HepG2 (cell line): ENCODE measurements around the gene RASSF8. TPM values are rescaled to one million over a fixed set of nuclear protein-coding genes. Genes with fewer than 3 reads are reported as not detected.

Experiments
- ATAC-seq: fragments of 200-7000 bp; cut with Tn5 transposase; 3 replicates; pipeline ENCODE4 v1.9.1; 2020; ENCODE audit warnings: mild to moderate bottlenecking, moderate library complexity
- Bru-seq: library from RNA; stranded (reverse); fragments of 400-500 nt; gene quantifications from one replicate; lab custom pipeline; 2021; lab: Mats Ljungman, UMichigan
- BruChase-seq, 2 experiments: library from RNA; stranded (reverse); fragments of 400-500 nt; gene quantifications; one replicate each; lab custom pipeline; 2021; lab: Mats Ljungman, UMichigan
- BruUV-seq: library from RNA; stranded (reverse); fragments of 400-500 nt; replicated peaks from 2 replicates; lab custom pipeline; 2021; lab: Mats Ljungman, UMichigan
- CTCF ChIA-PET: fragments of 300-600 bp; formaldehyde crosslinking; extraction: SDS; loops from one replicate; lab custom pipeline; 2021; ENCODE audit warnings: low total read pairs, inconsistent platforms, low intra/inter-chr PET ratio; lab: Yijun Ruan, JAX
- POLR2A ChIA-PET: fragments of 350-600 bp; sonication (Branson Sonifier 250); formaldehyde crosslinking; loops from one replicate; lab custom pipeline; 2020; ENCODE audit warnings: antibody characterized with exemption, inconsistent platforms; lab: Yijun Ruan, JAX
- DNase-seq: peaks from one replicate; pipeline ENCODE4 v3.0.0-alpha.2; 2015; ENCODE audit warnings: low spot score
- FAIRE-seq: peaks from 3 replicates; lab custom pipeline; 2011; peaks lifted over from hg19 to GRCh38; lab: Jason Lieb, UNC
- H2AFZ ChIP-seq: one replicate; pipeline ENCODE4 v1.6.1; 2011; ENCODE audit warnings: low read length, inconsistent platforms
- H3K27ac ChIP-seq: fragments of 300-600 bp; 3 replicates; pipeline ENCODE4 v1.8.0; 2011; ENCODE audit warnings: mixed run types, mild to moderate bottlenecking, mixed read lengths, low read length, inconsistent platforms; ENCODE audit not compliant: insufficient read depth; ENCODE audit errors: extremely low read length
- H3K27me3 ChIP-seq, 2 experiments: fragments of 200-600 bp in 1 of 2; 2 replicates in 1 of 2; 3 replicates in 1 of 2; pipeline versions ENCODE4 v1.6.0 to v1.8.0; 2011; ENCODE audit warnings: low read length in 2 of 2, mild to moderate bottlenecking in 2 of 2, moderate library complexity in 2 of 2, inconsistent platforms in 1 of 2; ENCODE audit not compliant: insufficient read depth in 2 of 2, control insufficient read depth in 1 of 2
- H3K36me3 ChIP-seq, 2 experiments: fragments of 200-600 bp in 1 of 2; replicated peaks in 1 of 2; 2 replicates in 1 of 2; 3 replicates in 1 of 2; pipeline versions ENCODE4 v1.5.1 to v1.8.0; 2011; ENCODE audit warnings: low read length in 2 of 2, inconsistent platforms in 1 of 2; ENCODE audit not compliant: insufficient read depth in 2 of 2, control insufficient read depth in 1 of 2
- H3K4me1 ChIP-seq: 2 replicates; pipeline ENCODE4 v1.5.1; 2012; ENCODE audit warnings: low read length, inconsistent platforms; ENCODE audit not compliant: insufficient read depth
- H3K4me2 ChIP-seq: 2 replicates; pipeline ENCODE4 v1.6.0; 2011; ENCODE audit warnings: low read depth, low read length, inconsistent platforms
- H3K4me3 ChIP-seq, 3 experiments: fragments of 200-600 bp in 1 of 3; sonication (generic), shearing (Covaris generic) in 1 of 3; replicated peaks in 1 of 3; 2 replicates each; pipeline ENCODE4 v1.5.1; 2011 to 2016; ENCODE audit warnings: low read length in 3 of 3, inconsistent platforms in 2 of 3, low read depth in 2 of 3, mild to moderate bottlenecking in 2 of 3, control low read depth in 1 of 3, mixed read lengths in 1 of 3; ENCODE audit not compliant: insufficient read depth in 1 of 3
- H3K79me2 ChIP-seq: one replicate; pipeline ENCODE4 v1.6.1; 2011; ENCODE audit warnings: low read length, inconsistent platforms; ENCODE audit not compliant: insufficient read depth
- H3K9ac ChIP-seq: 2 replicates; pipeline ENCODE4 v1.6.0; 2011; ENCODE audit warnings: mild to moderate bottlenecking, low read depth, low read length, inconsistent platforms; ENCODE audit not compliant: insufficient read depth
- H3K9me3 ChIP-seq: 2 replicates; pipeline ENCODE4 v1.5.1; 2012; ENCODE audit warnings: mild to moderate bottlenecking, low read length
- H4K20me1 ChIP-seq: 2 replicates; pipeline ENCODE4 v1.6.0; 2011; ENCODE audit warnings: inconsistent platforms, mild to moderate bottlenecking, low read length, moderate library complexity; ENCODE audit not compliant: insufficient read depth
- CBX1 ChIP-seq: IDR thresholded peaks from one replicate; pipeline ENCODE4 v1.6.1; 2016; ENCODE audit warnings: antibody characterized with exemption, low read depth
- GATAD1 ChIP-seq: IDR thresholded peaks from 2 replicates; pipeline ENCODE4 v1.6.1; 2016; ENCODE audit warnings: missing genetic modification reagents, missing compliant biosample characterization
- NR2F6 ChIP-seq, 2 experiments: IDR thresholded peaks; 2 replicates each; pipeline ENCODE4 v1.6.1; 2016; ENCODE audit warnings: antibody characterized with exemption in 1 of 2, mild to moderate bottlenecking in 1 of 2
- PITX1 ChIP-seq: sonication (generic); formaldehyde crosslinking; IDR thresholded peaks from 2 replicates; pipeline ENCODE4 v1.5.1; 2020; ENCODE audit warnings: mild to moderate bottlenecking, missing genetic modification reagents
- TCF12 ChIP-seq, 2 experiments: fragments of 450-650 bp in 1 of 2; sonication (generic) in 1 of 2; formaldehyde crosslinking in 1 of 2; IDR thresholded peaks; 2 replicates each; pipeline versions ENCODE4 v1.6.1 to v1.8.0; 2017 to 2022; ENCODE audit warnings: antibody characterized with exemption in 1 of 2, mild to moderate bottlenecking in 1 of 2, missing genetic modification reagents in 1 of 2, moderate library complexity in 1 of 2
- TMF1 ChIP-seq: sonication (generic); formaldehyde crosslinking; IDR thresholded peaks from 2 replicates; pipeline ENCODE4 v1.8.1; 2022; ENCODE audit warnings: low read depth, missing genetic modification reagents
- ZNF143 ChIP-seq: sonication (generic); formaldehyde crosslinking; IDR thresholded peaks from 2 replicates; pipeline ENCODE4 v1.4.0; 2020; ENCODE audit warnings: missing genetic modification reagents
- WGBS: methylation state at CpG from one replicate; pipeline ENCODE4 v1.1.6; 2017; ENCODE audit warnings: low lambda C conversion rate; 5-methylcytosine and 5-hydroxymethylcytosine counted together
- in situ Hi-C: cut with HindIII; loops from 2 replicates; pipeline ENCODE4 v1.10.0; 2017; ENCODE audit warnings: low pct_unique_long_range_greater_than_20kb; ENCODE audit not compliant: extremely low pct_ligation_motif_present
- intact Hi-C: fragments of 100-400 bp; cut with micrococcal nuclease; formaldehyde crosslinking; loops from one replicate; pipeline ENCODE4 v1.10.0; 2022; ENCODE audit not compliant: unreplicated experiment
- long read RNA-seq, 2 experiments: library from RNA in 1 of 2; library from polyadenylated mRNA in 1 of 2; stranded (forward) in 1 of 2; unstranded in 1 of 2; transcript quantifications; one replicate each; pipeline ENCODE4 v2.0.0, GENCODE V29; 2019 to 2022
- polyA minus RNA-seq, 3 experiments: library from RNA; depleted of rRNA, polyadenylated mRNA; stranded (reverse); fragments of >200 nt; gene quantifications; 2 replicates each; pipeline ENCODE4 v1.2.3, GENCODE V29; 2011; ENCODE audit warnings: low replicate concordance in 1 of 3
- polyA plus RNA-seq, 8 experiments: library from polyadenylated mRNA; depleted of rRNA in 3 of 8; stranded (reverse) in 7 of 8; unstranded in 1 of 8; fragments of >200 nt; fragmentation: Illumina TruSeq in 4 of 8; extraction: Trizol in 4 of 8; gene quantifications; 2 replicates each; pipeline versions ENCODE4 v1.2.1 to v1.2.3, GENCODE V29; 2011 to 2016; ENCODE audit warnings: low read depth in 4 of 8, missing spikeins in 1 of 8, mixed read lengths in 1 of 8; ENCODE audit not compliant: insufficient read depth in 1 of 8
- total RNA-seq, 5 experiments: library from RNA; depleted of rRNA; stranded (reverse); fragments of >200 nt; fragmentation: Illumina TruSeq; extraction: Trizol; gene quantifications; 2 replicates each; pipeline ENCODE4 v1.2.3, GENCODE V29; 2016; ENCODE audit warnings: low read depth in 1 of 5
- TF ChIP-seq, protein P1 (sequence below): sonication (generic); formaldehyde crosslinking; IDR thresholded peaks from 2 replicates; pipeline ENCODE4 v1.4.0; 2020; ENCODE audit warnings: missing genetic modification reagents, mild to moderate bottlenecking, borderline replicate concordance
- TF ChIP-seq, protein P2 (sequence below): IDR thresholded peaks from 2 replicates; pipeline ENCODE4 v1.6.1; 2012; ENCODE audit warnings: inconsistent platforms

Gene RASSF8, protein sequence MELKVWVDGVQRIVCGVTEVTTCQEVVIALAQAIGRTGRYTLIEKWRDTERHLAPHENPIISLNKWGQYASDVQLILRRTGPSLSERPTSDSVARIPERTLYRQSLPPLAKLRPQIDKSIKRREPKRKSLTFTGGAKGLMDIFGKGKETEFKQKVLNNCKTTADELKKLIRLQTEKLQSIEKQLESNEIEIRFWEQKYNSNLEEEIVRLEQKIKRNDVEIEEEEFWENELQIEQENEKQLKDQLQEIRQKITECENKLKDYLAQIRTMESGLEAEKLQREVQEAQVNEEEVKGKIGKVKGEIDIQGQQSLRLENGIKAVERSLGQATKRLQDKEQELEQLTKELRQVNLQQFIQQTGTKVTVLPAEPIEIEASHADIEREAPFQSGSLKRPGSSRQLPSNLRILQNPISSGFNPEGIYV
- total RNA-seq (2016; rRNA removed; fragmentation: Illumina TruSeq; extraction: Trizol) (9.2 and 10.4 TPM in 2 replicates), polyA plus RNA-seq (2011; rRNA removed) (0.54 and 0.82 TPM in 2 replicates), polyA minus RNA-seq (2011; rRNA and poly(A)+ RNA removed; ENCODE audit: low replicate concordance) (0.74 and 52.7 TPM in 2 replicates), Bru-seq, nascent RNA (percentile 50 among the genes with signal in this experiment), BruChase-seq, experiment 1, labeled RNA remaining after a 6-hour chase (percentile 52 among the genes with signal in this experiment), BruChase-seq, experiment 2, labeled RNA remaining after a 2-hour chase (percentile 51 among the genes with signal in this experiment)
- 4.9 and 5.8 TPM in 2 replicates for total RNA-seq (2016; cell fraction: cytosol; rRNA removed; fragmentation: Illumina TruSeq; extraction: Trizol; ENCODE audit: low read depth)
- 7.7 and 12.0 TPM in 2 replicates for total RNA-seq (2016; cell fraction: insoluble cytoplasmic fraction; rRNA removed; fragmentation: Illumina TruSeq; extraction: Trizol)
- 6.1 and 7.6 TPM in 2 replicates for total RNA-seq (2016; cell fraction: membrane; rRNA removed; fragmentation: Illumina TruSeq; extraction: Trizol)
- 6.3 and 6.7 TPM in 2 replicates for total RNA-seq (2016; cell fraction: nucleus; rRNA removed; fragmentation: Illumina TruSeq; extraction: Trizol)
- polyA plus RNA-seq (2011; cell fraction: cytosol; rRNA removed) = 0.25 and 0.50 TPM in 2 replicates
- polyA plus RNA-seq (2011; cell fraction: nucleus; rRNA removed) = 0.14 and 0.16 TPM in 2 replicates
- 0.51 and 0.57 TPM in 2 replicates for polyA plus RNA-seq (2012)
- 0.34 and 0.36 TPM in 2 replicates for polyA plus RNA-seq (2016; cell fraction: cytosol; fragmentation: Illumina TruSeq; extraction: Trizol; ENCODE audit: low read depth)
- 3.8 and 4.0 TPM in 2 replicates for polyA plus RNA-seq (2016; cell fraction: insoluble cytoplasmic fraction; fragmentation: Illumina TruSeq; extraction: Trizol; ENCODE audit: low read depth)
- polyA plus RNA-seq (2016; cell fraction: membrane; fragmentation: Illumina TruSeq; extraction: Trizol; ENCODE audit: low read depth) = 0.88 and 0.97 TPM in 2 replicates
- 2.9 and 3.3 TPM in 2 replicates for polyA plus RNA-seq (2016; cell fraction: nucleus; fragmentation: Illumina TruSeq; extraction: Trizol; ENCODE audit: insufficient read depth, low read depth)
- polyA minus RNA-seq (2011; cell fraction: cytosol; rRNA and poly(A)+ RNA removed) = 1.1 and 3.2 TPM in 2 replicates
- 3.4 and 3.5 TPM in 2 replicates for polyA minus RNA-seq (2011; cell fraction: nucleus; rRNA and poly(A)+ RNA removed)
- long read RNA-seq, experiment 1 = 0 reads
- long read RNA-seq, experiment 2, partial matches to known transcripts = 0 of 8 reads
- long read RNA-seq, experiment 2, other reads (novel, unspliced or antisense) = 8 of 8 reads

DNA sequence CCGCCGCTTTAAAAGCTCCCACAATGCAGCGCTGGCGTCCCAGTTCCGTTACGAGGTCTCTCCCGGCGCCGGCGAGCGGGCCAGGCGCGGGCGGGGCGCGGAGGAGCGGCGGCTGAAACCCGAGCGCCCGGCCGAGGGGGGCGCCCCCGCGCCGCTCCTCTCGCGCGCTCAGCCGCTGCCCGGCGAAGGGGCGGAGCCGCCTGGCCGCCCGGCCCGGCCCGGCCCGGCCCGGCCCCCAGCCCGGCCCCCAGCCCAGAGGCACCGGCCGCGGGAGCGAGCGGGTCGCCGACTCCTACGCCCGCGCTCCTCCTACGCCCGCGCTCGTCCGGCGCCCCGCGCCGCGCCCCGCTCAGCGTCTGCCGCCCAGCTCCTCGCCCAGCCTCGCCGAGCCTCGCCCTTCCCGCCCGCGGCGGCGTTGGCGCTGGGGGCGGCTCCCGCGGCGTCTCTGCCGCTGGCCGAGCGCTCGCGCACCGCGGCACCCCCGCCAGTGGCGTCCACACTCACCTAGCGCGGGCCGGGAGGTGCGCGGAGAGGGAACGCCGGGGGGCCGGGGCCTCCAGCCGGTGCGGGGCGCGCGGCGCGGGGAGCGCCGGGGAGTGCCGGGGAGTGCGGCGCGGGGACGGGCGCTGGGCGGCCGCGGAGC is at the start of gene RASSF8:
Gene RASSF8 (plus strand): TSS at position 255 of the 643 bp plus-strand sequence. CDS start 96,662 bp downstream, outside the sequence.
- POLR2A ChIA-PET = no interaction called here
- no peak for FAIRE-seq
- DNase-seq = peak; percentile 23
- no peaks in the 10 kb centered on the region for H3K9me3 ChIP-seq
- no peaks in the 10 kb centered on the region for H3K36me3 ChIP-seq
- peak within 1 kb of the TSS; percentile 52 for H3K9ac ChIP-seq
- no peak within 1 kb of the TSS for H3K27ac ChIP-seq
- intact Hi-C loops (no loop called here), in situ Hi-C loops (no loop called here)
- H3K79me2 ChIP-seq = no peaks in the 10 kb centered on the region
- peaks cover 11% of the 10 kb centered on the region for H3K4me1 ChIP-seq
- H4K20me1 ChIP-seq = no peaks in the 10 kb centered on the region
- WGBS = no CpG with 5 or more reads among the region's 113 CpGs
- H3K4me3 ChIP-seq = peak within 1 kb of the TSS; percentile 67 to 74 (median 69)
- ATAC-seq = peak; percentile 93
- peak within 1 kb of the TSS; percentile 42 for H2AFZ ChIP-seq
- BruUV-seq = no TSS peak
- peaks cover 0 to 21% of the 10 kb centered on the region in 2 experiments; a peak in 3 of 5 replicates for H3K27me3 ChIP-seq
- CTCF ChIA-PET = no interaction called here
- peak within 1 kb of the TSS; percentile 84 for H3K4me2 ChIP-seq
- TF ChIP-seq TMF1 (CRISPR knock-in tag) = peak; percentile 84; the same call in 1 of the 2 replicates
- no peak for TF ChIP-seq PITX1
- TF ChIP-seq NR2F6 (IDR thresholded peaks at IDR 0.05) = no peak
- TF ChIP-seq NR2F6 (CRISPR knock-in tag; IDR thresholded peaks at IDR 0.05) = no peak
- TF ChIP-seq, protein P1, sequence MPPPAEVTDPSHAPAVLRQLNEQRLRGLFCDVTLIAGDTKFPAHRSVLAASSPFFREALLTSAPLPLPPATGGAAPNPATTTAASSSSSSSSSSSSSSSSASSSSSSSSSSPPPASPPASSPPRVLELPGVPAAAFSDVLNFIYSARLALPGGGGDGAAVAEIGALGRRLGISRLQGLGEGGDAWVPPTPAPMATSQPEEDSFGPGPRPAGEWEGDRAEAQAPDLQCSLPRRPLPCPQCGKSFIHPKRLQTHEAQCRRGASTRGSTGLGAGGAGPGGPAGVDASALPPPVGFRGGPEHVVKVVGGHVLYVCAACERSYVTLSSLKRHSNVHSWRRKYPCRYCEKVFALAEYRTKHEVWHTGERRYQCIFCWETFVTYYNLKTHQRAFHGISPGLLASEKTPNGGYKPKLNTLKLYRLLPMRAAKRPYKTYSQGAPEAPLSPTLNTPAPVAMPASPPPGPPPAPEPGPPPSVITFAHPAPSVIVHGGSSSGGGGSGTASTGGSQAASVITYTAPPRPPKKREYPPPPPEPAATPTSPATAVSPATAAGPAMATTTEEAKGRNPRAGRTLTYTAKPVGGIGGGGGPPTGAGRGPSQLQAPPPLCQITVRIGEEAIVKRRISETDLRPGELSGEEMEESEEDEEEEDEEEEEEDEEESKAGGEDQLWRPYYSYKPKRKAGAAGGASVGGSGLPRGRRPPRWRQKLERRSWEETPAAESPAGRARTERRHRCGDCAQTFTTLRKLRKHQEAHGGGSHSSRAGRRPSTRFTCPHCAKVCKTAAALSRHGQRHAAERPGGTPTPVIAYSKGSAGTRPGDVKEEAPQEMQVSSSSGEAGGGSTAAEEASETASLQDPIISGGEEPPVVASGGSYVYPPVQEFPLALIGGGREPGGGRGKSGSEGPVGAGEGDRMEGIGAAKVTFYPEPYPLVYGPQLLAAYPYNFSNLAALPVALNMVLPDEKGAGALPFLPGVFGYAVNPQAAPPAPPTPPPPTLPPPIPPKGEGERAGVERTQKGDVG = no peak
- TF ChIP-seq CBX1 = no peak
- TF ChIP-seq, protein P2, sequence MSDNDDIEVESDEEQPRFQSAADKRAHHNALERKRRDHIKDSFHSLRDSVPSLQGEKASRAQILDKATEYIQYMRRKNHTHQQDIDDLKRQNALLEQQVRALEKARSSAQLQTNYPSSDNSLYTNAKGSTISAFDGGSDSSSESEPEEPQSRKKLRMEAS = no peak; the same call in 1 of the 2 replicates
- TF ChIP-seq TCF12 (IDR thresholded peaks at IDR 0.05) = no peak
- TF ChIP-seq TCF12 (CRISPR knock-in tag; IDR thresholded peaks at IDR 0.05) = no peak
- TF ChIP-seq GATAD1 (CRISPR knock-in tag) = no peak
- TF ChIP-seq ZNF143 (CRISPR knock-in tag) = 0 out of 2 replicates have a peak, but pooled peaks have one; percentile 25
